HepG2 (cell line): Measurements from ENCODE around the gene SLC24A2. TPM values are rescaled to one million over a fixed set of nuclear protein-coding genes. Genes with fewer than 3 reads are reported as not detected.

Experiments
- USF2 ChIP-seq, 2 experiments: sonication (generic) in 1 of 2; formaldehyde crosslinking in 1 of 2; IDR thresholded peaks; 2 replicates each; pipeline versions ENCODE4 v1.5.1 to v1.6.1; 2011 to 2020; ENCODE audit warnings: borderline replicate concordance in 1 of 2, low read depth in 1 of 2, low read length in 1 of 2, mild to moderate bottlenecking in 1 of 2, missing genetic modification reagents in 1 of 2, moderate library complexity in 1 of 2
- polyA plus RNA-seq, 8 experiments: library from polyadenylated mRNA; depleted of rRNA in 3 of 8; stranded (reverse) in 7 of 8; unstranded in 1 of 8; fragments of >200 nt; fragmentation: Illumina TruSeq in 4 of 8; extraction: Trizol in 4 of 8; gene quantifications; 2 replicates each; pipeline versions ENCODE4 v1.2.1 to v1.2.3, GENCODE V29; 2011 to 2016; ENCODE audit warnings: low read depth in 4 of 8, missing spikeins in 1 of 8, mixed read lengths in 1 of 8; ENCODE audit not compliant: insufficient read depth in 1 of 8
- total RNA-seq, 5 experiments: library from RNA; depleted of rRNA; stranded (reverse); fragments of >200 nt; fragmentation: Illumina TruSeq; extraction: Trizol; gene quantifications; 2 replicates each; pipeline ENCODE4 v1.2.3, GENCODE V29; 2016; ENCODE audit warnings: low read depth in 1 of 5

Gene SLC24A2
- total and polyA plus RNA-seq, 2 of the 13 experiments (the other 11 are each of a cell fraction or from before 2014, with no cell fraction given), result under 0.01 TPM; not detected in 1

GRCh38 chr9:19741178-19741577 lies 47.7 kb downstream of the SLC24A2 start (continued):
- TF ChIP-seq USF2 (IDR thresholded peaks at IDR 0.05; ENCODE audit: low read depth, low read length) (no peak), USF2 (CRISPR knock-in tag; IDR thresholded peaks at IDR 0.05; ENCODE audit: borderline replicate concordance) (no peak)
